GM19239 (cell line): ENCODE data around the gene THOC7.

Experiments
- DNase-seq: peaks from one replicate; pipeline ENCODE4 v3.0.0; 2011; ENCODE audit warnings: low spot score; ENCODE audit not compliant: insufficient read length
- FAIRE-seq: peaks from 2 replicates; lab custom pipeline; 2011; peaks lifted over from hg19 to GRCh38; lab: Jason Lieb, UNC

The THOC7 gene

DNA sequence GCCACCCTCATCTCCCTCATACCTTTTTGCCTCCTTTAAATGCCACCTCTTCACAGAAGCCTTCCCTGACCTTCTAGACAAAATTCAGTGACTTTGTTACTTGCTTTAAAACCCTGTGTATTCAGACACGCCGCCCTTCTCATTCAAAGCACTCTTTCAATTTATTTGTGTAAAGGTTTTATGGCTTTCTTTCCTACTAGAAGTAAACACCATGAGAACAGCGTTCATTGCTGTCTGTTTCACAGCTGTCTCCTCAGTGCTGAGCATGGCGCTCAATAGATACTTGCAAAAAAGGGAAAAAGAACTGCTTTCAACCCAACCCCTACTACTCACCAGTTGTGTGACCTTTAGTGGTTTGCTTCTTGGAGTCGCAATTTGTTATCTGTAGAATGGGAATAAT is 17.0 kb upstream of the THOC7 start:
- DNase-seq (no peak), FAIRE-seq (no peak)

DNA sequence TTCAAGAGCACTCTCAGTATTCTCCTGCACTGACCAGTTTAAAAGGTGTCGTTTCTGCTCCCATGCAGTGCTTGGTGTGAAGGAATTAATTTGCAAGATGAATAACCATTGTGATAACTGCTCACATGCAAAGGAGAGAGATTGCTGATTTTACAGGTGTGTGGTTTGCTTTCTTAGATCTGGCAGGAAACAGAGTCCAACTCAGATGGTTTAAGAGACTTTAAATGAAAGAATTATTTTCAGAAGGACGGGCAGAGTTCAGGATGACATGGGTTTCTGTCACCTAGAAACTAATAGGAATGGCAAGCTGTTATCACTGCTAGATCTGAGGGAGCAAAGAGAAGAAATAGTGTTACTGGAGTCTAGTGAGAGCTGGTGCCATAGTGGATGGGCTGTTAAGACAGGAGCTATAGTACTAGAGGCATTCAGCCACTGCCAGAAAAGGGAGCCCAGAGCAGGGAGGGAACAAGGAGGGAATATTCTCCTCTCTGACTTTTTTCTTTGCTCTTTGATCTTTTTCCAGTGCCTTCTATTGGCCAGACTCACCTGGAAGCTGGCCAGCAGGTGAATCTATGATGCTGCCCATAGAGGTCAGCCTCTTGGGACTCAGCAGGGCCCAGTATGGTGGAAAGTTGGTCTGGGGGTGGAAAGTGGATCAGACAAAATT is 14.9 kb upstream of the THOC7 start:
- FAIRE-seq (no peak), DNase-seq (no peak)

DNA sequence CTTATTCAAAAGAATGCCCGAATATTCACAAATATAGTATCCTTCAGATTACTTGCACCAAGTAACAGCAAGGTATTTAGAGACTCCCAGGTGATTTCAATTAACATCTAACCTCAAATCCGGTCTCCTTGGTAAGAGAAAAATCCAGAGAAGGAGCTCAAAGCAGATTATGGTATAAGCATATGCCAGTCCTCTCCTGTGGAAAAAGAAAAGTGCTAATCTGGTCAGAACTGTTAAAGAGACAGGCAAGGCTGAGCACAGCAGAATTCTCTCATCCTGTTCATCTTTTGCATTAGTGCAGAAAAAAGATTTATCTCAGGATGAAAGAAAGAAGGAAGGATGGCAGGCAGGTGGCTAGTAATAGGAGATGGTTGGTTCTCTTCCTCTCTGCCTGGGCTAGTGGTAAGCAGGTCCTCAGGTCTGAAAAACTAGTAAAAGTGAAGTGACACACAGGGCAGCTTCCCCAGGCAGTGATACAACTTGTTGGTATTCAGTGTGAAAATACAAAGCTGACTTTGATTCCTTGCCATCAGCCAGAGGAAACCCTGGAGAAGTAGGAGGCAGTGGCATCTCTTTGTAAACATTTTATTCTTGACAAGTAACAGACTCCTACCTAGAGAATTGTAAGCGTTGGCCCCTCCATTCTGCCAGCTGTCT is 14.3 kb upstream of the THOC7 start:
- FAIRE-seq (no peak), DNase-seq (no peak)

DNA sequence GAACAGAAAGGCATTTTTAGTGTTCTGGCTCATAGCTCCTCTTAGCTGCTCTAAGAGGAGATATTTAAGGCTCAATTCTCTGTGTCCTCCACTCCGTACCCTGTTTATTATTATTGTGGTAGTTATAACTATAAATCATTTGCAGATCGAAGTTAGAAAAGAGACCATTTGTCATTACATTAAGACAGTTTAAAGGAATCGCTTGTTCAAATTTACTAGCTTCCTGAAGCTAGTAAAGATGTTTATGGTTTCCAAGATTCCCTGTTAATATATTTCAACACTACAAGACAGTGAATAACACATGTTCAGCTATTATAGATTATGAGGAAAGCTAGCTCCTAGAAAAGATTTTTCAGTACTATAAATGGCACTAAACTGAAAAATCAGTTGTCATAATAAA is 12.7 kb upstream of the THOC7 start:
- FAIRE-seq (no peak), DNase-seq (no peak)

DNA sequence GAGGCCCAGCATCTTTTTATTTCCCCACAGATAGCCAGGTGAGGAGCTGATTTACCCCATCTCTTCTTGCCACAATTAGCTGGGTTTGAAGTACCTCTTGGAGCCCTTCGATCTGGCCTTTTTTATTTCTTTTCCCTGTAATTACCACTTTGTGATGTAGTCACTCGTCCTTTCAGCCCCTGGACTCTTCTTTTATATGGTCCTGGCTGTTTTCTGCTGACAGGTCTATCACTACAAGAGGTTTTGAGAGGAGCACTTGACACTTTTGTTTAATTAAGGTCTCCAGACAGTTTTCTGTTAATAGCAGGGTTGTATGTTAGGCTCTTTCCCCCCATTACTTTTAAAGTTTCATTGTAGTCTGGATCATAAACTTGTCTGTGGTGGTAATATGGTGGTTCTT is 11.9 kb upstream of the THOC7 start:
- DNase-seq: no peak
- FAIRE-seq: no peak

DNA sequence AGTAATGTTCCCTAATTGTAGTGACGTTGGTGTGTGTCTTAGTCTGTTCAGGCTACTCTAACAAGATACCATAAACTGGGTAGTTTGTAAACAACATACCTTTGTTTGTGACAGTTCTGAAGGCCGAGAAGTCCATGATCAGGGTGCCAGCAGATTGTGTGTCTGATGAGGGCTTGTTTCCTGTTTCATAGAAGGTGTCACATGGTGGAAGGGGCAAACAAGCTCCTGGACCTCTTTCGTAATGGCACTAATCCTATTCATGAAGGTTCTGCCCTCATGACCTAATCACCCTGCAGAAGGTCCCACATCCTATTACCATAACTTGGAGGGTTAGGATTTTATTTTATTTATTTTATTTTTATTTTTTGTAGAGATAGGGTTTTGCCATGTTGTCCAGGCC is 11.2 kb upstream of the THOC7 start:
- DNase-seq: no peak
- FAIRE-seq: no peak

DNA sequence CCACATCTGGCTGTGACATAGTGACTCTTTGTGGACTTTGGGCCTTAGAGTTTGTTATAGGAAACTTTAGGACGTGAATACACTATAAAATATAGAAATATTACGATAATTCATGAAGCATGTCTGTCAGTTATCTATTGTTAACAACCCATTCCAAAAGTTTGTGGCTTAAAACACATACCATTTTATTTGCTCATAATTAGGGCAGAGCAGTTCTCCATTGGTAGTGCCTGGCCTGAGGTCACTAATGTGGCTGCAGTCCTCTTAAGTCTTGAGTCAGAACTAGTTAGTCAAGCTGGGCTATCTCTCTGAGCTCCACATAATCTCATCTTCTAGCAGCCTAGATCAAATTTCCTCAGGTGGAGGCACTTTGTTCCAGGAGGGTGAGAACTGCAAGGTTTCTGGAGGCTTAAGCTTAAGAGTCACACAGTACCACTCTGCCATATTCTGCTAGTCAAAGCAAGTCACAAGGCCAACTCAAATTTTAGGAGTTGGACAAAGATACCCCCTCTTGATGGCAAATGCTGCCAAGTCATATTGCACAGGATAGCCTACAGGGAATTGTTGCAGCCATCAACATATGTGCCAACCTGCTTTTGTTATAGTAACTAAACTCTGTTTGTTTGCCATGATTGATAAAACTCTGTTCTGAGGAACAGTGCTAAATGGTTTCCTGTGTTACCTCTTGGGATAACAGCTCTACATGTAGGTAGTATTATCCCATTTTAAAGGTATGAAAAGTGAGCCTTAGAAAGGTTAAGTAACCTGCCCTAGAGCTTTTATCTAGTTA is 8.7 kb upstream of the THOC7 start:
- FAIRE-seq (peak; percentile 26), DNase-seq (no peak)

DNA sequence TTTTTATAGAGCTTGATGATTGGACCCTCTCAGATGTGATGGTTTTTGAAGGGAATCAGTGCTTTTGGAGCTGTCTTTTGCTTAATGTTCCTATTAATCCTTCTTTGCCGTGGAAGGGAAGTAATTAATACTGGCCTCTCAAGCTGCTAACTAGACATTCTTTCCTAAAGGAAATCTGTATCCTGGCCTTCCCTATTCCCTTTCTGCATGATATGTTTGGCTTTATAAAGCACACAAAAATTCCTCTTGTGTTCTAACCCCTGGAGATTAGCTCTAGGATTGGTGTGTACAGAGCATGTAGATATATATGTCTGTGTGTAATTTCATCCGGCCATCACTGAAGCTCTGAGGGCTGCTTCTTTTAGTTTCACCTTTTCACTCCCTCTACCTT is 7.0 kb upstream of the THOC7 start:
- DNase-seq (no peak), FAIRE-seq (no peak)

DNA sequence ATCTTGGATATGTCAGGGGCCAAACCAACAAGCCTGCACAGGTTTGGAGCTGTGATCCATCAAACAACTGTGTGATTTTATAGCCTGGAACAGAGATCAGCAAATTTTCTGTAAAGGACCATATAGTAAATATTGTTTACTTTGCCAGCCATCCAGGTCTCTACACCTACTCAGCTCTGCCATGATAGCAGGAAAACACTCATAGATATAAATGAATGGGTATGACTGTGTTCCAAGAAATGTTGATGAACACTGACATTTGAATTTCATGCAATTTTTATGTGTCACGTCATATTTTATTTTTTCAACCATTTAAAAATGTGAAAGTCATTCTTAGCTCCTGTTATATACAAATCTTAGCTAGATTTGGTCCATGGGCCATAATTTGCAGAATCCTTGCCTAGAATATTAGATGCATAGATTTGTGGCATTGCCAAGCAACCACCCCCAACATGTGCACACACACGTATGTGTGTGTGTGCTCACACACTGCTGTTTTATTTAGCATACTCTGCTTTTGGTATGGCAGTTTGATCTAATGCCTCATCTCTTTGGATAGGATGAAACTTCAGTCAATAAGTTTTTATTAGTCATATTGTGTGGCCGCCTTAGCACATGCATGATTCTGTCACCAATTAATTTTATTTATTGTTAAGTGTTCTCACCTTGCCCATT is 6.5 kb upstream of the THOC7 start:
- DNase-seq (no peak), FAIRE-seq (no peak)

DNA sequence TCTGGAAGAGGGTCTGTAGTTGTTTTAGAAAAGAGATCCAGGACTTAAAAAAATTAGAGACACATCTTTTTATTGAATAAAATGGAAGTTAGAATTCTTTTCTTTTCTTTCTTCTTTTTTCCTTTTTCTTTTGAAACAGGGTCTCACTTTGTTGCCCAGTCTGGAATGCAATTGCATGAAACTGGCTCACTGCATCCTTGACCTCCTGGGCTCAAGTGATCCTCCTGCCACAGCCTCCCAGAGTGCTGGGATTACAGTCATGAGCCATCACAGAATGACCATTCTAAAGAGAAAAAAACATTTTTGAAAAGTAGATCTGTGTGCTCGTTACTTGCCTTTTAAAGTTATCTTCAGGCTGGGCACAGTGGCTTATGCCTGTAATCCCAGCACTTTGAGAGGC is 3.6 kb upstream of the THOC7 start:
- no peak for FAIRE-seq
- no peak for DNase-seq

DNA sequence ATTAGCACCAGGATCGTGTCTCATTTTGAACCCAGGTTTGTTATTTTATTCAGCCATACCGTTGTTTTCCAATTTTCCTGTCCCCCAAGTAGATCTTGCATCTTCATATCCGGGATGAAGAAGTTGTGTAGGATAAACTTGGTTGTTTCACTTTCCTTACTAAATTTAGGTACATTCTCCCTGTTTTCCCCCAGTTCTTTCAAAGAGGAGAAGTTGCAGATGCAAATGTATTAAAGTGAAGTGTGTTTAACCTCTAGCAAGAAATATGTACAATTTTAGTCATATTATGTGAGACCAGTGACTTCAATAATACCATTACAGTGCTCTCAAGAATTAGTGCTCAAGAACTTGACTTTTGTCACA is 1.3 kb upstream of the THOC7 start:
- DNase-seq (no peak), FAIRE-seq (no peak)

DNA sequence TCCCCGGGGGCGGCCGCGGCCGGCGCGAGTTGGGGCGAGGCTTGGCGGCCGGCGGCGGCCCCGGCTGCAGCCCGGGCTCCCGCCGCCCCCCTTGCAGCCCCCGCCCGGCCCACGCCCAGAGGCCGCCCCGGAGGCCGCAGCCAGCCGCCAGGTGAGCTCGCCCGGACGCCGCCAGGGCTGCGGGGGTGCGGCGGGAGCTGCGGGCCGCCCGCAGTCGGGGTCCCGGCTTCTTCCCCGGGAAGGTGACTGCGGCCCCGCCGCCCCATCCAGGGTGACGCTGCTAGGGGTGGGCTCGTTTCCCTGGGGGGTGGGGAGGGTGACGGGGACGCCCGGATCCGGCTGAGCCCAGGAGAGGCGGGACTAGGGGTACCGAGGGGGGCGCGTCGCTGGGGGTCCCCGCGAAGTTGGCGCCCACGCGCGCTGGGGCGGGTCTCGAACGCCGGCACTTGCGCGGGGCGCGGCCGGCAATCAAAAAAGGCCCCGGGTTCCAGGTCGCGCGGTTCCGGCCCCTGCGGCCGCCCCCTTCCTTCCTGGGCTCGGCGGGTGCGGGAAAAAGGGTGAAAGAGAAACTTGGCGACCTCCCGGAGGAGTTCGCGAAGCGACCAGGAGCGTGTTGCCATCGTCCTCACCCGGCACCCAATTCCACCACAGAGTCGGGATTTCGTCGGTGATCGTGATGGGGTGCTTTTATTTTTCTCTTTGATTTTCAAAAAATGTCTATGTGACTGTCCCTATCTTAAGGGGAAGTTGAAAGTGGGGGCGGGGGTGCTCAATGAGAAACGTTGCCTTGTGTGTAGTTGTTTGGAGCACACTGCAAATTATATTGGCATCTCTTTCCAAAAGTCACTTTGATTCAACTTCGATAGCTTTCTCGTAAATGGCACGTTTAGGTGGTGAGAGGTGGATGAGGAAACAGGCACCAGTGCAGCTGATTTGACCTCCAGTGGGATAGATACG is 681 bp upstream of the THOC7 start:
- peak; percentile 81 for FAIRE-seq
- peak; percentile 57 for DNase-seq

DNA sequence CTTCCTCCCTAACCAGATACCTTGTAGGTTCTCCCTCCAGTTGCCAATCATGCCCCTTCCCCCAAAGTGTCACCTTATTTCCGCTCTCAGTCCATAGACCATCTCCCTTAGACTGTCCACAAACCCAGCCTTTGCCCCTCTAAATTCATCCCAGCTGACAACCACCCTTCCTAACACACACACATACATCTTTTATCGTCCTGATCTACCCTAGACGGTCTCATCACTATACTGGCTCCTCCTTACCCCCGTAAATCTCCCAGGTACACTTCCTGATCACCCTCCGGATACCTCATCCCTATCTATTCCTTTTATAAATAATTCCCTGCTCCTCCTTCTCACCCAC is 828 bp downstream of the THOC7 start:
- FAIRE-seq: peak; percentile 23
- no peak for DNase-seq

DNA sequence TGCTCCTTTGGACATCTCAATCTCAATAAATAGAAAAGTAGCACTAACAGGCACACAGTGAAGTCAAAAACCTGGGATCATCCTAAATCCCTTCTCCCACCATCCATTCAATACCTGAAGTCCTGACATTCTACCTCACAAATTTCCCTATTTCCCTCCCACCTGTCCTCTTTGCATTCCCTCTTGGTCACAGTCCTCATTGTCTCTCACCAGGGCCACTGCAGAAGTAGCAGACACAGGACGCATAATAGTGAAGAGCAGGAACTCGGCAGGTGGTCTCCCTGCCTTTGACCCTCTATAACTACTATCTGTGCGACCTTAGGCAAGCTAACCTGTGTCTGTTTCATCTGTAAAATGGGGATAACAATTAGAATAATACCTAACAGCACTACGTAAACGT is 2.3 kb downstream of the THOC7 start:
- FAIRE-seq (no peak), DNase-seq (no peak)

DNA sequence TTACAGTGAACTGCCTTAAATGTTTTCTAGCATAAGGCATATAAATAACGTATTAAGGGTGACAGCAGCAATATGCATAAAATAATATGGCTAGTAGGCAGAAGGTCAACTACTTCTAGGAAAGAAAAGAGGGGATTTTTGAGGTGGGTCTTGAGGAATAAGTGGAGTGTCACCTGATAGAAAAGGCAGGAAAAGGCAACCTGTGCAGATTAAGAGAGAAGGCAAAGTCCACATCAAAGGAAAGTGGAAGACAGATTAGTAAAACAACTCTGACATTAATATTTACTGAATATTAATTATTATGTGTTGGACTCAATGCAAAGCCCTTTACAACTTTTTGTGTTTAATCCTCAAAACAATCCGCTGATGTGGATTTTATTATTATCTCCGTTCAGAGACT is 2.8 kb downstream of the THOC7 start:
- DNase-seq (no peak), FAIRE-seq (no peak)

DNA sequence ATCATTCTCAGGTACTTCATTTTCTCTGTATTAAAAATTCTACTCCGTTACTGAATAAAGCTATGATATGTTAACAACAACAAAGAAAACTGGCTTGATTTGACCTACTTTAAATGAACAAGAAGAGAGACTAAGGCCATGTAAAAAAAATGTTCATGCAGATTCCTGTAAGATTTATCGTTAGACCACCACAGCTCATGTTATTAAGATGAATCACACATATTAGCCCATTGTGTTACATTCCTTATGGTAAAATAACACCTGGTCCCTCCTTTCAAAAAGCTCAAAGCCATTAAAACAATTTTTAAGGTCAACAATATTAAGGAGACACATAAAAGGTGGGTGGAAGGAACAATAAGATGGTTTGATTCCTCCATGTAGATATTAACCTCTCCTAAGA is 6.3 kb downstream of the THOC7 start:
- no peak for DNase-seq
- FAIRE-seq: no peak

DNA sequence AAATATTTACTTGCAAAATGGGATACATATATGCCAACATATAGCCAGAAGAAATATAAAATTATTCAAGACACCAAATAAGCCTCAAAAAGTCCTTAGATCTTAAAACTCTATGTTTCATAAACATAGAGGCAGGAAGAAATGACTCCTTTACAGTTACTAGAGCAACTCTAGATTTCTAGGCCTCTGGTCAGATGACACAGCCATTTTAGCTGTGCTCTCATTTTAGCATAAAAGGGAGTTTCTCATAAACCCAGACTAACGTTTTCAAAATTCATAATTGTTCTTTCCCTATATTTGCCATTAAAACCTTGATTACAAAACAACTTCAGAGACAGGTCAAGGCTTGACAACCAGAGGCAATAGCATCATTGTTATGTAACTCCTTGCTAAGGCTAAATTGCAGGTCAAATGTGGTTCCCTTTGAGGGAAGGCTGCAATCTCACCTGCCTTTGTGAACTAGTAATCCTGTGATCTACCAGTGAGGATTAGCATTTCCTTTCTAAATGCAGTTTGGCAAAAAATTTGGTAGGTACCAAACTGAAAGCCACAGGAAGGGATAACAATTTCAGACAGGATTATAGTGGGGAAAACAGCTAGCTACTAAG is 8.2 kb downstream of the THOC7 start:
- FAIRE-seq (peak; percentile 42), DNase-seq (no peak)

DNA sequence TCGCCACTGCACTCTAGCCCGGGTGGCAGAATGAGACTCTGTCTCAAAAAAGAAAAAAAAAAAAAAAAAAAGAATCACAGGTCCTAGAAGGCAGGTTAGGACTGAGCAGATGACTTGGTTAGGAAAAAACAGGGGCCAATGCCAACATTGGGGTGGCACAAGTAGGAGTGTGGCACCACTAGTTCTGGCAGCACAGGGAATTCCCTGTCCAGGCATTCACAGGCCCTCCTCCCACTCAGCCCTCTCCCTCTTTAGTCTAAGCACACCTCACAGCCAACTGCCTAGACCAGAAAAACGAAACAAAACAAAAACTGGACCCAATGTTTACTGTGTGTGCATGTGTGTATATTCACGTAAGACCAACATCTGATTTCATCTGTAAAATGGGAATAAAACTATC is 10.5 kb downstream of the THOC7 start:
- no peak for FAIRE-seq
- DNase-seq: no peak

DNA sequence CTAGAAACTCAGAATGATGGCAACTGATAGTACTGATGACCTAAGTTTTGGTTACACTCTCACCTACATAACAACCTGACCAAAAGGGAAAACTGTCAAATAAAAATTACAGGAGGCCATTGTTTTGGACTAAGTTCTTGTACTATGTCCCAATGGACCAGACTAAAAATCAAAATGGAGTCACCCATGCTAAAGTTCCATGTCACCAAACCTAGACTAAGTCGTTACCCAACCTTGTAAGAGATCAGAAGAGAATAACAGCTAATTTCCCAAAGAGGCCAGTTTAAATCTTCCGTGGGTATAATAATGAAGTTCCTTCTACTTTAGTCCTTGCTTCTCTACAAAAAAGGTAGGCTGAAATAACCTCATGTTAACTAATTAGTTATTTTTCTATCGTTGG is 12.3 kb downstream of the THOC7 start:
- FAIRE-seq (peak; percentile 45), DNase-seq (no peak)

DNA sequence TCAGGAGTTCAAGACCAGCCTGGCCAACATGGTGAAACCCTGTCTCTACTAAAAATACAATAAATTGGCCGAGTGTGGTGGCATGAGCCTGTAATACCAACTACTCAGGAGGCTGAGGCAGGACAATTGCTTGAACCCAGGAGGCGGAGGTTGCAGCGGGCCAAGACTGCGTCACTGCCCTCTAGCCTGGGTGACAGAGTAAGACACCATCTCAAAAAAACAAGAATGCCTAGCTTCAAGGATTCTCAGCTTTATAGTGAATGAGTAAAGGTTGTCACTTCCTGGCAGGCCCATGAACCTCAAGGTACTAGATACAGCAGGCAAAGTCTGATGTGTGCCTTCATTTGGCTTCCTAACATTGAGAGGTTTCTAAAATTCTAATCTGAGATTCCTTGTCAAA is 14.4 kb downstream of the THOC7 start:
- DNase-seq: no peak
- FAIRE-seq: no peak
